Measurements from ENCODE around the gene ABCD1. TPM values are rescaled to one million over a fixed set of nuclear protein-coding genes. Genes with fewer than 3 reads are reported as not detected.
A peak's percentile ranks its signal among the peaks of the same experiment; 100 is the strongest.
"Not testable (repeated sequence)": the region's sequence is repeated elsewhere in the genome, so short reads cannot be mapped to it uniquely, and the experiment has no call there.

The ABCD1 gene
- total and polyA plus RNA-seq, 10 donors, result 5.1 to 28.1 (median 19.6) TPM

GRCh38 chrX:153739754-153740486, 15.3 kb downstream of the ABCD1 start:
- Histone ChIP-seq H3K4me3 (no peak overlapping the region), H3K36me3 (peaks cover 0 to 60% (median 4%) of the 10 kb centered on the region in 6 donors), H3K27me3 (replicated peaks in 1 of 7) (peaks cover 0 to 7% (median 0%) of the 10 kb centered on the region in 7 donors), H3K4me1 (peaks cover 0 to 41% (median 9%) of the 10 kb centered on the region in 6 donors), H3K9me3 (no peaks in the 10 kb centered on the region), H3K27ac (no peak overlapping the region)
- 78 to 96% (median 84%) methylated on average over 5 to 29 of the region's 29 CpGs for WGBS, 5 donors
- DNase-seq, result peak; percentile 68
- intact Hi-C loops (cut with DNase I; ENCODE audit: low total_unique reads), result no loop called here
- TF ChIP-seq POLR2A (IDR thresholded peaks at IDR 0.05), result no peak
- no peak for TF ChIP-seq CTCF (IDR thresholded peaks at IDR 0.05 in 8 of 11, conservative IDR thresholded peaks at IDR 0.05 in 3 of 11)
- peak in 2 of 3 donors; percentile 31 to 53 for TF ChIP-seq POLR2AphosphoS5 (IDR thresholded peaks at IDR 0.05)

- WGBS, 5 donors, result 80 to 90% (median 88%) methylated on average over 2 to 16 of the region's 16 CpGs
- peaks cover 0 to 44% (median 9%) of the 10 kb centered on the region in 6 donors for H3K4me1 ChIP-seq
- TF ChIP-seq POLR2AphosphoS5 (IDR thresholded peaks at IDR 0.05) (no peak), POLR2A (IDR thresholded peaks at IDR 0.05) (no peak), CTCF (IDR thresholded peaks at IDR 0.05 in 8 of 11, conservative IDR thresholded peaks at IDR 0.05 in 3 of 11) (no peak)
- peaks cover 0 to 7% (median 0%) of the 10 kb centered on the region in 7 donors for H3K27me3 ChIP-seq (replicated peaks in 1 of 7)
- H3K27ac ChIP-seq, result no peak overlapping the region
- no peak overlapping the region for H3K4me3 ChIP-seq
- intact Hi-C loops (cut with DNase I; ENCODE audit: low total_unique reads), result no loop called here
- no peaks in the 10 kb centered on the region for H3K9me3 ChIP-seq
- peak; percentile 62 for DNase-seq
- H3K36me3 ChIP-seq, result peaks cover 0 to 60% (median 4%) of the 10 kb centered on the region in 6 donors
Measured at GRCh38 chrX:153740631-153741222, 16.1 kb downstream of the ABCD1 start.

GRCh38 chrX:153741446-153741845, 16.8 kb downstream of the ABCD1 start:
- TF ChIP-seq POLR2A (IDR thresholded peaks at IDR 0.05) (no peak), POLR2AphosphoS5 (IDR thresholded peaks at IDR 0.05) (no peak), CTCF (IDR thresholded peaks at IDR 0.05 in 8 of 11, conservative IDR thresholded peaks at IDR 0.05 in 3 of 11) (no peak)
- Histone ChIP-seq H3K9me3 (no peaks in the 10 kb centered on the region), H3K36me3 (peaks cover 0 to 53% (median 3%) of the 10 kb centered on the region in 6 donors), H3K4me3 (no peak overlapping the region), H3K27me3 (replicated peaks in 1 of 7) (peaks cover 0 to 9% (median 0%) of the 10 kb centered on the region in 7 donors), H3K4me1 (peaks cover 0 to 44% (median 9%) of the 10 kb centered on the region in 6 donors), H3K27ac (no peak overlapping the region)
- intact Hi-C loops (cut with DNase I; ENCODE audit: low total_unique reads), result no loop called here
- 40 to 84% (median 73%) methylated on average over 7 to 14 of the region's 14 CpGs for WGBS, 5 donors
- peak; percentile 77 for DNase-seq

- Histone ChIP-seq H3K36me3 (peaks cover 0 to 47% (median 0%) of the 10 kb centered on the region in 6 donors), H3K27me3 (replicated peaks in 1 of 7) (peaks cover 0 to 11% (median 0%) of the 10 kb centered on the region in 7 donors), H3K4me1 (peaks cover 0 to 44% (median 9%) of the 10 kb centered on the region in 6 donors)
- H3K4me3 ChIP-seq; H3K27ac ChIP-seq; intact Hi-C loops (cut with DNase I; ENCODE audit: low total_unique reads); H3K9me3 ChIP-seq: not testable (repeated sequence)
- WGBS, 5 donors, result 90 to 100% (median 95%) methylated on average over 1 to 14 of the region's 14 CpGs
- DNase-seq, result peak; percentile 72
Measured at GRCh38 chrX:153742111-153742510, 17.5 kb downstream of the ABCD1 start.
